H1 (cell line): ENCODE data around the gene WDR7. TPM values are rescaled to one million over a fixed set of nuclear protein-coding genes. Genes with fewer than 3 reads are reported as not detected.

Source experiments
- CTCF ChIA-PET: fragments of 300-600 bp; sonication (Branson Sonifier 250); formaldehyde crosslinking; loops from one replicate; lab custom pipeline; 2021; ENCODE audit not compliant: partially characterized antibody; lab: Charles Lee
- POLR2A ChIA-PET: fragments of 300-600 bp; sonication (Branson Sonifier 250); formaldehyde crosslinking; loops from one replicate; lab custom pipeline; 2021; ENCODE audit warnings: inconsistent platforms; ENCODE audit not compliant: partially characterized antibody; lab: Charles Lee
- DNase-seq, 2 experiments: peaks; one replicate each; pipeline versions ENCODE4 v3.0.0 to v3.0.0-alpha.2; 2010 to 2022; ENCODE audit warnings: low spot score in 2 of 2, low read depth in 1 of 2, mixed read lengths in 1 of 2
- FAIRE-seq: peaks from 2 replicates; lab custom pipeline; 2011; peaks lifted over from hg19 to GRCh38; lab: Jason Lieb, UNC
- H2AFZ ChIP-seq: 2 replicates; pipeline ENCODE4 v1.8.1; 2012; ENCODE audit warnings: low read length, inconsistent platforms
- H2AK5ac ChIP-seq: 2 replicates; pipeline ENCODE4 v1.6.1; 2013; ENCODE audit warnings: low read depth, low read length
- H2BK120ac ChIP-seq: replicated peaks from 2 replicates; pipeline ENCODE3; 2013; ENCODE audit warnings: low read depth, low read length, inconsistent platforms
- H2BK12ac ChIP-seq: 2 replicates; pipeline ENCODE4 v1.6.1; 2013; ENCODE audit warnings: low read depth, low read length
- H2BK15ac ChIP-seq: 2 replicates; pipeline ENCODE4 v1.6.1; 2013; ENCODE audit warnings: low read length
- H2BK20ac ChIP-seq: 2 replicates; pipeline ENCODE4 v1.6.1; 2013; ENCODE audit warnings: low read length
- H2BK5ac ChIP-seq: 2 replicates; pipeline ENCODE4 v1.6.1; 2013; ENCODE audit warnings: low read depth, low read length
- H3K14ac ChIP-seq: 2 replicates; pipeline ENCODE4 v1.6.1; 2013; ENCODE audit warnings: inconsistent platforms; ENCODE audit not compliant: insufficient read length
- H3K18ac ChIP-seq: 2 replicates; pipeline ENCODE4 v1.6.1; 2013; ENCODE audit warnings: low read length; ENCODE audit errors: extremely low read depth
- H3K23ac ChIP-seq: 2 replicates; pipeline ENCODE4 v1.6.1; 2013; ENCODE audit warnings: inconsistent platforms; ENCODE audit not compliant: insufficient read length
- H3K23me2 ChIP-seq: 2 replicates; pipeline ENCODE4 v1.6.1; 2013; ENCODE audit warnings: low read depth, low read length
- H3K27ac ChIP-seq: 2 replicates; pipeline ENCODE4 v1.6.1; 2011; ENCODE audit warnings: low read depth, low read length, inconsistent platforms
- H3K27me3 ChIP-seq, 4 experiments: replicated peaks in 1 of 4; 1 replicate in 1 of 4; 2 replicates in 3 of 4; pipeline versions ENCODE4 v1.6.1 to v1.8.1; 2011 to 2013; ENCODE audit warnings: low read length in 3 of 4, mild to moderate bottlenecking in 3 of 4, inconsistent platforms in 2 of 4, mixed read lengths in 2 of 4, moderate library complexity in 1 of 4; ENCODE audit not compliant: control insufficient read depth in 3 of 4, insufficient read depth in 3 of 4; ENCODE audit errors: extremely low read depth in 1 of 4
- H3K36me3 ChIP-seq, 4 experiments: 2 replicates each; pipeline versions ENCODE4 v1.6.1 to v1.8.1; 2011 to 2013; ENCODE audit warnings: mild to moderate bottlenecking in 4 of 4, low read length in 3 of 4, moderate library complexity in 2 of 4, control low read depth in 1 of 4, inconsistent platforms in 1 of 4; ENCODE audit not compliant: insufficient read depth in 4 of 4, control insufficient read depth in 2 of 4
- H3K4ac ChIP-seq: replicated peaks from 2 replicates; pipeline ENCODE3; 2013; ENCODE audit warnings: low read length, low read depth, mixed read lengths, inconsistent platforms; ENCODE audit not compliant: insufficient read length
- H3K4me1 ChIP-seq, 4 experiments: replicated peaks in 1 of 4; 1 replicate in 1 of 4; 2 replicates in 3 of 4; pipeline versions ENCODE4 v1.6.1 to v1.8.1; 2011 to 2013; ENCODE audit warnings: low read length in 3 of 4, inconsistent platforms in 2 of 4, mixed read lengths in 1 of 4; ENCODE audit not compliant: insufficient read depth in 4 of 4, control insufficient read depth in 3 of 4
- H3K4me2 ChIP-seq, 2 experiments: 2 replicates each; pipeline versions ENCODE4 v1.6.1 to v1.8.1; 2011 to 2013; ENCODE audit warnings: low read depth in 2 of 2, low read length in 2 of 2, control low read depth in 1 of 2, inconsistent platforms in 1 of 2, mild to moderate bottlenecking in 1 of 2; ENCODE audit not compliant: insufficient read depth in 1 of 2
- H3K4me3 ChIP-seq, 4 experiments: fragments of 200-600, 300-600 bp in 1 of 4; sonication (generic), shearing (Covaris generic), sonication (Bioruptor Twin) in 1 of 4; 2 replicates each; pipeline versions ENCODE4 v1.5.1 to v1.8.1; 2011 to 2016; ENCODE audit warnings: low read length in 4 of 4, low read depth in 3 of 4, control low read depth in 2 of 4, inconsistent platforms in 2 of 4, mild to moderate bottlenecking in 2 of 4, mixed read lengths in 1 of 4, moderate library complexity in 1 of 4; ENCODE audit not compliant: insufficient read depth in 2 of 4; ENCODE audit errors: extremely low read depth in 1 of 4
- H3K56ac ChIP-seq: replicated peaks from 2 replicates; pipeline ENCODE3; 2013; ENCODE audit warnings: low read depth, mild to moderate bottlenecking, mixed read lengths, low read length, inconsistent platforms; ENCODE audit not compliant: insufficient read length
- H3K79me1 ChIP-seq: 2 replicates; pipeline ENCODE4 v1.6.1; 2013; ENCODE audit warnings: low read depth, low read length, control low read depth
- H3K79me2 ChIP-seq, 2 experiments: 2 replicates each; pipeline versions ENCODE4 v1.6.1 to v1.8.1; 2012 to 2013; ENCODE audit warnings: low read length in 2 of 2, mild to moderate bottlenecking in 2 of 2, inconsistent platforms in 1 of 2; ENCODE audit not compliant: insufficient read depth in 2 of 2, control insufficient read depth in 1 of 2
- H3K9ac ChIP-seq, 4 experiments: replicated peaks in 1 of 4; 1 replicate in 1 of 4; 2 replicates in 3 of 4; pipeline versions ENCODE4 v1.6.1 to v1.8.1; 2011 to 2013; ENCODE audit warnings: low read depth in 3 of 4, low read length in 3 of 4, control low read depth in 2 of 4, mild to moderate bottlenecking in 2 of 4, moderate library complexity in 2 of 4, inconsistent platforms in 1 of 4; ENCODE audit errors: extremely low read depth in 1 of 4
- H3K9me3 ChIP-seq, 2 experiments: 2 replicates each; pipeline versions ENCODE4 v1.6.1 to v1.8.1; 2012 to 2013; ENCODE audit warnings: mild to moderate bottlenecking in 2 of 2, moderate library complexity in 2 of 2, control low read depth in 1 of 2, inconsistent platforms in 1 of 2, low read depth in 1 of 2, low read length in 1 of 2, mixed read lengths in 1 of 2; ENCODE audit not compliant: insufficient read depth in 2 of 2
- H4K20me1 ChIP-seq, 2 experiments: replicated peaks in 1 of 2; 2 replicates each; pipeline versions ENCODE3 to v1.8.1; 2011 to 2013; ENCODE audit warnings: inconsistent platforms in 2 of 2, low read length in 2 of 2, mild to moderate bottlenecking in 1 of 2; ENCODE audit not compliant: insufficient read depth in 2 of 2, control insufficient read depth in 1 of 2
- H4K5ac ChIP-seq: 2 replicates; pipeline ENCODE4 v1.6.1; 2013; ENCODE audit warnings: low read length, low read depth, mixed read lengths, inconsistent platforms; ENCODE audit not compliant: insufficient read length
- H4K8ac ChIP-seq: 2 replicates; pipeline ENCODE4 v1.8.0; 2013; ENCODE audit warnings: mild to moderate bottlenecking, moderate library complexity, low read length, inconsistent platforms; ENCODE audit not compliant: insufficient read depth; ENCODE audit errors: extremely low read depth
- H4K91ac ChIP-seq: replicated peaks from 2 replicates; pipeline ENCODE3; 2013; ENCODE audit warnings: low read length, mixed read lengths, inconsistent platforms; ENCODE audit not compliant: insufficient read length
- BACH1 ChIP-seq: IDR thresholded peaks from 2 replicates; pipeline ENCODE4 v1.6.1; 2012; ENCODE audit warnings: low read length, improper control_type of control experiment
- CBX8 ChIP-seq: fragments of 300-800, 300-1000 bp; sonication (generic); IDR thresholded peaks from 2 replicates; pipeline ENCODE4 v1.7.1; 2016; ENCODE audit warnings: low read depth, low read length, borderline replicate concordance
- CREB1 ChIP-seq: IDR thresholded peaks from 2 replicates; pipeline ENCODE4 v1.6.1; 2012; ENCODE audit warnings: inconsistent platforms
- GABPA ChIP-seq: IDR thresholded peaks from 2 replicates; pipeline ENCODE4 v1.6.1; 2011; ENCODE audit warnings: mild to moderate bottlenecking, low read length, moderate library complexity, borderline replicate concordance; ENCODE audit not compliant: insufficient read depth
- POU5F1 ChIP-seq: IDR thresholded peaks from 2 replicates; pipeline ENCODE4 v1.6.1; 2011; ENCODE audit warnings: low read depth, mild to moderate bottlenecking, low read length, moderate library complexity
- RFX5 ChIP-seq: IDR thresholded peaks from 2 replicates; pipeline ENCODE4 v1.6.1; 2011; ENCODE audit warnings: low read depth, low read length, improper control_type of control experiment, borderline replicate concordance
- SIRT6 ChIP-seq: IDR thresholded peaks from one replicate; pipeline ENCODE4 v1.7.1; 2012; ENCODE audit warnings: low read length, inconsistent platforms
- SP4 ChIP-seq: IDR thresholded peaks from 2 replicates; pipeline ENCODE4 v1.6.1; 2012; ENCODE audit warnings: low read length, inconsistent platforms
- WGBS, 2 experiments: shearing (Covaris generic) in 1 of 2; methylation state at CpG; one replicate each; pipeline versions ENCODE4 v1.1.6 to v1.1.7; 2013 to 2015; ENCODE audit warnings: low lambda C conversion rate in 2 of 2, mixed read lengths in 2 of 2, inconsistent platforms in 1 of 2, low coverage in 1 of 2, missing lambda C conversion rate in 1 of 2; ENCODE audit not compliant: insufficient replicate concordance in 2 of 2, insufficient coverage in 1 of 2, insufficient read length in 1 of 2; ENCODE audit errors: extremely low coverage in 1 of 2, missing lambda C conversion rate in 1 of 2; 5-methylcytosine and 5-hydroxymethylcytosine counted together
- polyA plus RNA-seq, 7 experiments: library from polyadenylated mRNA; depleted of rRNA in 3 of 7; stranded (reverse) in 5 of 7; unstranded in 2 of 7; fragments of >200 nt in 5 of 7; fragments of 200-250 nt in 2 of 7; gene quantifications; 1 replicate in 5 of 7; 2 replicates in 1 of 7; 4 replicates in 1 of 7; pipeline versions ENCODE4 v1.2.1 to v1.2.3, GENCODE V29; 2011 to 2013; ENCODE audit warnings: missing spikeins in 2 of 7, mixed read lengths in 2 of 7
- total RNA-seq: library from RNA; stranded (reverse); fragmentation: NEBNext Ultra II Directional; extraction: Animal tissue kit (Norgen Biotek cat#: 25700); gene quantifications from 2 replicates; pipeline ENCODE4 v1.2.1, GENCODE V29; 2021
- TF ChIP-seq, protein P1 (sequence below): IDR thresholded peaks from 2 replicates; pipeline ENCODE4 v1.6.1; 2011; ENCODE audit warnings: low read depth, mild to moderate bottlenecking, low read length; ENCODE audit not compliant: insufficient read depth

WDR7 gene
- total and polyA plus RNA-seq, 2 of the 8 experiments (the other 6 are each of a cell fraction or from before 2014, with no cell fraction given): 5.5 to 15.2 TPM

- Histone ChIP-seq H4K5ac (no peak overlapping the region), H3K9me3 (no peaks in the 10 kb centered on the region), H3K23ac (no peak overlapping the region), H3K27ac (no peak overlapping the region), H2BK12ac (no peak overlapping the region), H3K4me1 (no peaks in the 10 kb centered on the region), H2BK120ac (no peak overlapping the region), H2BK15ac (no peak overlapping the region), H3K4ac (no peak overlapping the region), H2AFZ (no peak overlapping the region), H2BK5ac (no peak overlapping the region), H3K36me3 (no peaks in the 10 kb centered on the region), H4K20me1 (no peaks in the 10 kb centered on the region), H3K27me3 (no peaks in the 10 kb centered on the region), H2AK5ac (no peak overlapping the region), H3K23me2 (no peaks in the 10 kb centered on the region; the same call in 1 of the 2 replicates), H3K9ac (no peak overlapping the region), H3K79me2 (no peaks in the 10 kb centered on the region), H3K18ac (no peak overlapping the region), H2BK20ac (no peak overlapping the region), H3K4me3 (no peak overlapping the region), H4K8ac (no peak overlapping the region), H3K79me1 (no peaks in the 10 kb centered on the region), H3K56ac (no peak overlapping the region), H4K91ac (no peak overlapping the region), H3K4me2 (no peak overlapping the region), H3K14ac (no peak overlapping the region)
- TF ChIP-seq CREB1: no peak
- TF ChIP-seq, protein P1, sequence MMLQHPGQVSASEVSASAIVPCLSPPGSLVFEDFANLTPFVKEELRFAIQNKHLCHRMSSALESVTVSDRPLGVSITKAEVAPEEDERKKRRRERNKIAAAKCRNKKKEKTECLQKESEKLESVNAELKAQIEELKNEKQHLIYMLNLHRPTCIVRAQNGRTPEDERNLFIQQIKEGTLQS: no peak
- no peak for TF ChIP-seq SP4
- TF ChIP-seq BACH1: no peak
- TF ChIP-seq RFX5: no peak
- no peak for TF ChIP-seq SIRT6
- no peak for TF ChIP-seq CBX8
- no peak for TF ChIP-seq POU5F1
- no peak for TF ChIP-seq GABPA
- POLR2A ChIA-PET: no interaction called here
- FAIRE-seq (no peak), DNase-seq (no peak)
- CTCF ChIA-PET: interaction anchor here (0.6 to 3.1 kb wide), 34 partner anchors 8 to 1266 kb away, joined by 3 to 13 read pairs (median 4); no protein-coding TSS in a partner anchor
- WGBS, 2 experiments: 86% methylated on average over 3 of the region's 3 CpGs; no CpG with 5 or more reads in 1 of the 2 experiments
These were observed 138.7 kb downstream of the WDR7 start for GRCh38 chr18:56789889-56790180.
